GM23248 (cell line): ENCODE data around the gene RTF1.

Source experiments
- EZH2 ChIP-seq: fragments of 200-600 bp; sonication (generic); IDR thresholded peaks from 2 replicates; pipeline ENCODE4 v1.6.1; 2018; ENCODE audit warnings: antibody characterized with exemption, mild to moderate bottlenecking; ENCODE audit not compliant: insufficient read depth, poor library complexity, severe bottlenecking
- EZH2phosphoT487 ChIP-seq: fragments of 200-600 bp; sonication (generic); IDR thresholded peaks from 2 replicates; pipeline ENCODE4 v1.6.1; 2018; ENCODE audit warnings: antibody characterized with exemption, moderate library complexity, mild to moderate bottlenecking, low read depth; ENCODE audit not compliant: insufficient read depth

GRCh38 chr15:41462084-41462795 is 45.3 kb downstream of the RTF1 start:
- TF ChIP-seq EZH2phosphoT487 (no peak), EZH2 (no peak)
